K562 treated with DMSO at 1 percent for 48 hours (cell line): ENCODE measurements around the gene GPR161. TPM values are rescaled to one million over a fixed set of nuclear protein-coding genes. Genes with fewer than 3 reads are reported as not detected.

Source experiments
- total RNA-seq: library from RNA; unstranded; fragments of 300-600 nt; gene quantifications from 2 replicates; pipeline ENCODE4 v1.2.3, GENCODE V29; 2022; ENCODE audit warnings: low replicate concordance; ENCODE audit errors: extremely low read depth

The GPR161 gene
- not detected in 2 replicates for total RNA-seq

DNA sequence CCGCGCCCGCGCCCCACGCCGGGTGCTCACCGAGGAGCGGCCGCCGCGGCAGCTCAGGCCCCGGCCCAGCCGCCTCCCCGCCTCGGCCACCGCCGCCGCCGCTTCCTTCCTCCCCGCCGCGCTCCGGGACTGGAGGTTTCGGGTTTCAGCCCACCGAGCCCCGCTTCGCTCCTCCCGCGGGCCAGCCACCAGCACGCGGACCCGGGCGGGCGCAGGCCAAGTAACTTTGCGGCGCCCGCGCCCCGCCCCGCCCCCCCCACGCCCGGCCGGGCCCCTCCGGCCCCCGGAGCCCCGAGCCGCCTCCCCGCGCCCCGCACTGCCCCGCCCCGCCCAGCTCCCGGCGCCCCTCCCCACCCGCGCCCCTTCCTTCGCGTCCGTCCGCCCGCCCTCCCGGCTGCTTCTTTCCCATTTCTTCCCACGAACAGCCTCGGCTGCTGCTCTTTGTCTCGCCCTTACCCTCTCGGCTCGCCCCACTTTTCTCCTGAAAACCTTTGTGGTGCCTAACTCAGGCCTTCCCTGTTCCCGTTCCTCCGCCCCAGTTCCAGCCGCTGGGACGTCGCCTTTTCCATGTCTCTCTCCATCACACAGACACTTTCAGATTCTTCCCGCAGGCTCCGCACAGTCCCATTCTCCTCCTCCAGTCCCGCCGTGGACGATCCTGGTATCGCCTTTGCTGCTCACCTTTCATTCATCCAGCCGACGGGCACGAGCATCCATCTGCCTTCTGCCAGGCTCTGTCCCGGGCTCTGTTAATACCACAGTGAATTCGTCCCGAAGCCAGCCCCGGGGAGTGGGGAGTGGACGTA lies at the start of gene GPR161:
Gene GPR161, minus strand, starts transcription at position 222 of the 806 bp plus-strand sequence. CDS start 32,080 bp downstream, outside the sequence.

DNA sequence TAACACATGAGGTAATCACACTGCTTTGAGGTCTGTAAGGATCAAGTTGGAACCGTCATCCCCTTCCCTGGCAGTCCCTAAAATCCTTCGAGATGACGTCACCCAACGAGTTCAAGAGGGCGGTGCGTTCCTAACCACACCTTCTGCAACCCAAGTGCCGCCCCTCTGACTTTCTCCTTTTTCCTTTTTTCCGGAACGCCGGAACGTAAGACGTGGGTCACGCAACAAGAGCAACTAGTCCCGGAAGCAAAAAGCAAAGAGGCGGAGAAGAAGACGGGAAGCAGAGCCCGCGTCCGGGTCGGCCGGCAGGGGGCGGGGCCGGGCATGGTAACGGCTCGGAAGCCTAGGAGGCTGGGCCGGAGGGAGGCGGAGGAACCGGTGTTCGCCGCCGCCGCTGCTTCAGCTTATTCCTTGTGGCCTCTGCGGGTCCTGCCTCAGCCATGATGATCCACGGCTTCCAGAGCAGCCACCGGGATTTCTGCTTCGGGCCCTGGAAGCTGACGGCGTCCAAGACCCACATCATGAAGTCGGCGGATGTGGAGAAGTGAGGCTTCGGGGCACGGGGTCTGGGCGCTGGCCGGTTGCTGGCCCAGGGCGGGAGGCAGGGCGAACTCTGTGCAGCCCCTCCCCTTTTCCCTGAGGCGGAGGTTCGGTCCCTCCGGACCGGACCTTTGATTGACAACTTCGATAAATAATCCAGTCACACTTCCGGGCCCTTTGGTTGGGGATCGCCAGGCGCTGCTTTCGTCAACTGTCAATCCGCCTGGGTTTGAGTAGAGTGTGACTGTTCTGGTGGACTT lies 42.1 kb upstream of the GPR161 start, which contains the start of gene TIPRL:
Gene TIPRL, plus strand, starts transcription at position 325 of the 800 bp plus-strand sequence. Its CDS starts 116 bp downstream, at position 441.

Other genes starting within 250 kb of the GPR161 start
- not detected in 2 replicates for gene ADCY10, start 222.8 kb downstream of the GPR161 start, total RNA-seq
- not detected in 2 replicates for gene DCAF6, start 200.2 kb downstream of the GPR161 start, total RNA-seq
- gene MPC2, start 199.9 kb downstream of the GPR161 start, total RNA-seq = not detected in 2 replicates
- gene TIPRL, start 42.0 kb upstream of the GPR161 start, total RNA-seq = not detected in 2 replicates
- not detected in 2 replicates for gene SFT2D2, start 89.1 kb upstream of the GPR161 start, total RNA-seq
- not detected in 2 replicates for gene TBX19, start 143.9 kb upstream of the GPR161 start, total RNA-seq